BJ (cell line): ENCODE measurements around the gene AK2. TPM values are rescaled to one million over a fixed set of nuclear protein-coding genes. Genes with fewer than 3 reads are reported as not detected.

Source experiments
- CTCF ChIA-PET: fragments of 350-600 bp; formaldehyde crosslinking; extraction: SDS; loops from one replicate; lab custom pipeline; 2021; ENCODE audit warnings: antibody characterized with exemption, inconsistent platforms; lab: Yijun Ruan, JAX
- POLR2A ChIA-PET: fragments of 300-600 bp; sonication (Branson Sonifier 250); formaldehyde crosslinking; extraction: SDS; loops from one replicate; lab custom pipeline; 2021; ENCODE audit warnings: antibody characterized with exemption; lab: Charles Lee
- DNase-seq: peaks from one replicate; pipeline ENCODE4 v3.0.0-alpha.2; 2011; ENCODE audit warnings: low read depth
- H3K27me3 ChIP-seq: 2 replicates; pipeline ENCODE4 v1.6.0; 2011; ENCODE audit warnings: low read length; ENCODE audit not compliant: control insufficient read depth, insufficient read depth
- H3K36me3 ChIP-seq: 2 replicates; pipeline ENCODE4 v1.5.1; 2011; ENCODE audit warnings: low read length; ENCODE audit not compliant: control insufficient read depth, insufficient read depth
- H3K4me3 ChIP-seq: 2 replicates; pipeline ENCODE4 v1.5.1; 2011; ENCODE audit warnings: low read depth, mild to moderate bottlenecking, control low read depth, low read length
- polyA plus RNA-seq: library from polyadenylated mRNA; depleted of rRNA; stranded (reverse); fragments of >200 nt; gene quantifications from 2 replicates; pipeline ENCODE4 v1.2.3, GENCODE V29; 2011
- TF ChIP-seq, protein P1 (sequence below): IDR thresholded peaks from 2 replicates; pipeline ENCODE4 v1.5.1; 2011; ENCODE audit warnings: low read depth, mild to moderate bottlenecking, control low read depth, inconsistent platforms, low read length, moderate library complexity; ENCODE audit not compliant: insufficient read depth

The AK2 gene
- polyA plus RNA-seq, 1 experiment = 131 TPM

DNA sequence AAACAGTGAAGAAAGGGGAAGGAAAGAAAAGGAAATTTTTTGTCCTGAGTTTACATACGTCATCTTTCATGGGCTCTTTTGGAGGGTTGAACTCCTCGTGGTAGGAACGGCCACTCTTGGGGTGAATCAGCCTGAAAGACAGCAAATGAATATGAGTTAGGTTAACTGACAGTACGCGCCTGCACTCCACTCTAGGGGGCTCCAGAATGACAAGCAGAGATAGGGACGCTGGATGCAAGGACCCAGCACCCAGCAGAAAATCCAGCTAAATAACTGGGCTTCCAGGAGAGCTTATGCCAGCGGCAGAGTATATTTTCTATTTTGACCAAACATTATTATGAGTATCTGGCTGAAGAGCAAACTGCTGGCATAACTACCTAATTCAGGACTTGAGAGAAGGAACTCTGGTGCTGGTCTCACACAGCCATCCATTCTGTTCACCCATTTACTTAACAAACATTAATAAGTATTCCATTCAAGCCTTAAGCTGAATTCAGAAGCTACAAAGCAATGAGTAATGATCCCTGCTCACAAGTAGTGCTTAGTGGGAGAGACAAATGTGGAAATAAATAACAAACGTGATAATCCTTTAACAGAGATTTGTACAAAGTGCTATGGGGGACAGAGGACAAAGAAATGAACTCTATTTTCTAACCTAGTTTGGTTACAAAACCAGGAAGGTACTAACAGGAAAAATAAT, 22.1 kb downstream of the AK2 start:
- Histone ChIP-seq H3K36me3 (peaks cover 15% of the 10 kb centered on the region), H3K27me3 (no peaks in the 10 kb centered on the region), H3K4me3 (no peak overlapping the region)
- no peak for DNase-seq
- POLR2A ChIA-PET = no interaction called here
- TF ChIP-seq, protein P1, sequence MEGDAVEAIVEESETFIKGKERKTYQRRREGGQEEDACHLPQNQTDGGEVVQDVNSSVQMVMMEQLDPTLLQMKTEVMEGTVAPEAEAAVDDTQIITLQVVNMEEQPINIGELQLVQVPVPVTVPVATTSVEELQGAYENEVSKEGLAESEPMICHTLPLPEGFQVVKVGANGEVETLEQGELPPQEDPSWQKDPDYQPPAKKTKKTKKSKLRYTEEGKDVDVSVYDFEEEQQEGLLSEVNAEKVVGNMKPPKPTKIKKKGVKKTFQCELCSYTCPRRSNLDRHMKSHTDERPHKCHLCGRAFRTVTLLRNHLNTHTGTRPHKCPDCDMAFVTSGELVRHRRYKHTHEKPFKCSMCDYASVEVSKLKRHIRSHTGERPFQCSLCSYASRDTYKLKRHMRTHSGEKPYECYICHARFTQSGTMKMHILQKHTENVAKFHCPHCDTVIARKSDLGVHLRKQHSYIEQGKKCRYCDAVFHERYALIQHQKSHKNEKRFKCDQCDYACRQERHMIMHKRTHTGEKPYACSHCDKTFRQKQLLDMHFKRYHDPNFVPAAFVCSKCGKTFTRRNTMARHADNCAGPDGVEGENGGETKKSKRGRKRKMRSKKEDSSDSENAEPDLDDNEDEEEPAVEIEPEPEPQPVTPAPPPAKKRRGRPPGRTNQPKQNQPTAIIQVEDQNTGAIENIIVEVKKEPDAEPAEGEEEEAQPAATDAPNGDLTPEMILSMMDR = no peak
- CTCF ChIA-PET = interaction anchor here (0.8 to 1.5 kb wide), 3 partner anchors 17 to 95 kb away, joined by 3 read pairs; no protein-coding TSS in a partner anchor

DNA sequence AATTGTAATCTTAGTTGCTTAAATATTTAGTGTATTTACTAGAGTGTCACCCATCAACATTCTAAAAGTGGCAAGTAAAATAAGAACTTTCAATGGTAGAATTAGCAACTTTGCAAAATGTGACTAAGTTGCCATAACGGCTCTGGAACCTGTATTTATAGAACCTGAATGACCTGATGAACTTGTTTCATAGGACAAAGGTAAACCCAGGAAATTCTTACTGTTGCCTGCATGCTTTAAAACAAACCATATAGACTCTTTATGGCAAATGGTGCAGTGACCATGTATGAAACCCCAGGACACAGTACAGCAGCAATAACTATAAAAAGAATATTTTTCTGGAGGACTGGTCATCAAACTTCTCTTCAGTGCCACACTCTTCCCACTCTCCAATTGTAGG, 22.9 kb downstream of the AK2 start:
- ChIA-PET POLR2A (no interaction called here), CTCF (no interaction called here)
- Histone ChIP-seq H3K27me3 (no peaks in the 10 kb centered on the region), H3K36me3 (peaks cover 15% of the 10 kb centered on the region), H3K4me3 (no peak overlapping the region)
- TF ChIP-seq, protein P1 = no peak
- no peak for DNase-seq

DNA sequence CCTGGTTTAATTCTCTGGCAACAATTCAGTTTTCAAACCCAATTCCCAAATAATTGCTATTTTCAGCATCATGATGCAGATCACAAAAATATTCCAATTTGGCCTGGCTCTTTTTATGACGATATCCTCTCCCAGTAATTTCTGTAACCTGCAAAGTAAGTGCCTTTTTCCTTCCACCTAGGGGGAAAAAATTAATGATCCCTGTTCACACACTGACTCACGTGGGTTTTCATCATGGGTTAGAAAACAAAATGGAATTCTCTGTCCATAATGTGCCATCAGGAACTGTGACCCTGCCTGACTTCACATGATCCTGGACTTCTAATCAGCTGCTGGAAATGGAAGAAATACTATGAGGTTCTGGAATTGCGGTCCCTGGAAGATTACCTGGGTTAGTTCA, 24.5 kb downstream of the AK2 start:
- CTCF ChIA-PET = no interaction called here
- Histone ChIP-seq H3K27me3 (no peaks in the 10 kb centered on the region), H3K4me3 (no peak overlapping the region), H3K36me3 (peaks cover 8% of the 10 kb centered on the region)
- TF ChIP-seq, protein P1 = no peak
- POLR2A ChIA-PET = no interaction called here
- DNase-seq = no peak

DNA sequence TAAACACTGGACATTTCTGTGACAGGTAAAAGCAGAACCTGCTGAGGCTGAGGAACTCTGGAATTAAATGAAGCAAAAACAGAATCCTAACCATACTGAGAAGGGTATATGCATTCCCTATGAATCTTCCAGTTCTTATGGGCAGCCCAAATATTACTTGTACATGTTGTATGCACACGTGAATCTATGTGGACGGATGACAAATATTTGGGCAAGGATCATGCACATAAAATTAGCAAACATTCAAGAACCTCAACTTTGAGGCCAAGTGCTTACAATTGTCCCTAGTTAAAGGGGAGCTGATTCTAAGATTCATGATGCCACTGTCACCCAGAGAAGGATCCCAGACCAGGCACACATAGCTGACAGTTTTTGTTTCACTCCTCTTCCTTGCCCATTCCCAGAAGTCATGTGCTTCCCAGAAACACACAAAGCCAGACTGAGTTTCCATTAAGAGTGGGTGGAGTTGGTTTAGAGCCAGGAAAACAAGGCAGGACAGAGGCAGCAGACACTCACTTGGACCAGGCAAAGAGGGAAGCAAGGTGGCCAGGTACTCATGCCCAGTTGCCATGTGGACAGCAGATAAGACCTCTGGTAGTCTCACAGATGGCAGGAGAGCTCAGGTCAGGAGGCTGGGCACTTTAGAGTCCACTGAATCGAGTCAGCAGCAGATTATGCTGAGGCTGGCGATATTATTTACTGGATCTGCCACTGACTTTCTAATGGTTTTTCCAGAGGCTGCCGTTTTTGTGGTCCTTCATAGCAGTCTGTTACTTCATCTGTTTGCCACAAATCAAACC, 25.6 kb downstream of the AK2 start:
- TF ChIP-seq, protein P1 = no peak
- no peak for DNase-seq
- H3K36me3 ChIP-seq = peaks cover 7% of the 10 kb centered on the region
- no peak overlapping the region for H3K4me3 ChIP-seq
- ChIA-PET CTCF (interaction anchor here (0.7 to 8.6 kb wide), 3 partner anchors 71 to 126 kb away, joined by 3 to 132 read pairs (median 5); no protein-coding TSS in a partner anchor), POLR2A (no interaction called here)
- H3K27me3 ChIP-seq = no peaks in the 10 kb centered on the region

DNA sequence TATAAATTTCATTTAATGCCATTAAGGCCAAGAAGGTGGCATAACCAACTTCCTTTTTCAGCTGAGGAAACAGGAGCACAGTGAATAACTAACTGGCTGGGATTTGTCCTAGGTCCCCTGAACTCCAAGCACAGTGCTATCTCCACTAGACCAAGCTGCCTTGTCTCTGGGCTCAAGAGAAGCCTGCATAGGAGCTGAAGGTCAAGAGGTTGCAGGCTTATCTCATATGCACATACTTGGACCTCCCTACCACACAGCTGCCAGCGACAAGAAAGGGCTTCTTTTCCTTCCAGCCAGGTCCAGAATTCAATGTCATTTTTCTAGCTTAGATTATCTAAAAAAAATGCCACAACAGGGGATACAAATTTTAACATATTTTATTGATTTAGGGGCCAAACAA, 27.1 kb downstream of the AK2 start:
- POLR2A ChIA-PET = no interaction called here
- DNase-seq = no peak
- peaks cover 7% of the 10 kb centered on the region for H3K36me3 ChIP-seq

More for the DNA sequence above, 27.1 kb downstream of the AK2 start:
- no peaks in the 10 kb centered on the region for H3K27me3 ChIP-seq
- CTCF ChIA-PET = interaction anchor here (1.0 to 8.6 kb wide), 5 partner anchors 10 to 77 kb away, joined by 3 to 132 read pairs (median 5); no protein-coding TSS in a partner anchor
- TF ChIP-seq, protein P1 = no peak
- no peak overlapping the region for H3K4me3 ChIP-seq
